Measurements from ENCODE around the gene COPS9.

DNA sequence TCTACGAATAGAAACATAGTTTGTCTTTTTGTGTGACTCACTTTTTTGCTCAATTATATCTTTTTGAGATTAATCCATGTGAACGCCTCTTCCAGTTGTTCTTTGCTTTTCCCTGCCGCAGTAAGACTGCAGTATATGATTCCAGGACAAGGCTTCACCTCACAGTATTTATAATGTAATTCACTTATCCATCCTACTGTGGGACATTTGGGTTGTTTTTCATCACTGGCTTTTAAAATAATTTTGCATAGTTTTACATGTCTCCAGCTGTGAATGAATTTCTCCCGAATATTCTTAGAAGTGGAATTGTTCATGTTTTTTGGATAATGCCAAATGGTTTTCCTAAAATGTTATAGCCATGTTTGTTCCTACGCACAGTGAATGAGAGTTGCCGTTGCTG is 21.9 kb downstream of the COPS9 start:
- no peak for TF ChIP-seq BCLAF1 (IDR thresholded peaks at IDR 0.05)
- TF ChIP-seq NFXL1 (IDR thresholded peaks at IDR 0.05; ENCODE audit: borderline replicate concordance): no peak
- no peak for TF ChIP-seq CTCF (IDR thresholded peaks at IDR 0.05 in 2 of 3, conservative IDR thresholded peaks at IDR 0.05 in 1 of 3; ENCODE audit: control insufficient read depth in 2 of 3, extremely low read depth in 1 of 3, insufficient read depth in 1 of 3, low read depth in 3 of 3, low read length in 3 of 3)
- no peak for TF ChIP-seq USF2 (IDR thresholded peaks at IDR 0.05; ENCODE audit: borderline replicate concordance, low read depth, low read length)
